Subcutaneous adipose tissue (tissue), 4 donors: ENCODE measurements around the gene PRC1. TPM values are rescaled to one million over a fixed set of nuclear protein-coding genes. Genes with fewer than 3 reads are reported as not detected.

Experiments
- CTCF ChIP-seq: fragments of 450-650 bp; IDR thresholded peaks from one replicate; pipeline ENCODE4 v1.5.1; 2016; ENCODE audit warnings: low read depth, mild to moderate bottlenecking, control low read depth, antibody characterized with exemption, moderate library complexity
- total RNA-seq, 4 donors: library from RNA; depleted of rRNA; stranded (reverse); fragments of >200 nt; gene quantifications; one replicate each; pipeline ENCODE4 v1.1.0, GENCODE V29; 2016

The PRC1 gene
- total RNA-seq, result 10 to 100 TPM in 2 of 4 donors, 1 to 10 TPM in 2; 3.4 to 20.9 (median 13.7) TPM

- TF ChIP-seq CTCF, result no peak
These were observed at the start of gene PRC1 for GRCh38 chr15:90994417-90995311. PRC1 (minus strand) TSS chr15:90994535; CDS start chr15:90994417, 118 bp downstream.

GRCh38 chr15:91043202-91043874, 49.0 kb upstream of the PRC1 start:
- TF ChIP-seq CTCF, result no peak

GRCh38 chr15:91040856-91041255, 46.5 kb upstream of the PRC1 start:
- TF ChIP-seq CTCF, result no peak

- TF ChIP-seq CTCF, result no peak
These were observed 45.7 kb upstream of the PRC1 start for GRCh38 chr15:91039996-91040395.

- no peak for TF ChIP-seq CTCF
These were observed 38.8 kb upstream of the PRC1 start for GRCh38 chr15:91032919-91033803.

GRCh38 chr15:91031796-91032195, 37.5 kb upstream of the PRC1 start:
- TF ChIP-seq CTCF, result no peak
